Activated CD8-positive, alpha-beta memory T cell treated with anti-CD3 and anti-CD28 coated beads, Interleukin-2, amount 50 U/mL, for 1 hour (primary cell): Measurements from ENCODE around the gene HP1BP3.
"Not testable (repeated sequence)": the region's sequence is repeated elsewhere in the genome, so short reads cannot be mapped to it uniquely, and the experiment has no call there.

Source experiments
- DNase-seq: peaks from one replicate; pipeline ENCODE4 v3.0.0-alpha.2; 2020; ENCODE audit errors: extremely low read depth

HP1BP3 gene

DNA sequence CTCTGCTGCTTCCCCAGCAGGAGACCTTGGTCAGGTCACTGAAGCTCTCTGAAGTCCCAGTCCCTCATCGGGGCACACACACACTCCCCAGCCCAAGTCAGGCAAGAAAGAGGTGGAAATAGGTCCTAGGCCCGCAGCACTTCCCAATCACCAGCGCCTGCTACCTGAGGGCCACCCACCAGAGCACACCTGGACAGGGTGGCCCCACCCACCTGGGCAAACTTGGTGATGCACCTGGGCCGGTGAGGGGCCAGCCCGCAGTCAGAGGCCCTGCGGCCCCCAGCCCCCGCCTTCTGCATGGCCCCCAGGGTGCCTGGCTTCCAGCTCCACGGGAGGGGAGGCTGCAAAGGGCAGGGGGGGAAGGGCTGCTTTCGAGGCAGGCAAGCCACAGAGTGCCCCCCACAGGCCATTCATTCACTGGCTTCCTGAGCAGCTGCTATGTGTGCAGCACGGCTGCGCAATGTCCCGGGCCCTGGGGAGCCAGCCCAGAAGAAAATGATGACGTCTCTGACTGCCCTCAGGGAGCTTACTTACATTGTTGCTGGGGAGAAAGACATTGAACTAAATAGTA is 59.3 kb downstream of the HP1BP3 start:
- DNase-seq: no peak

DNA sequence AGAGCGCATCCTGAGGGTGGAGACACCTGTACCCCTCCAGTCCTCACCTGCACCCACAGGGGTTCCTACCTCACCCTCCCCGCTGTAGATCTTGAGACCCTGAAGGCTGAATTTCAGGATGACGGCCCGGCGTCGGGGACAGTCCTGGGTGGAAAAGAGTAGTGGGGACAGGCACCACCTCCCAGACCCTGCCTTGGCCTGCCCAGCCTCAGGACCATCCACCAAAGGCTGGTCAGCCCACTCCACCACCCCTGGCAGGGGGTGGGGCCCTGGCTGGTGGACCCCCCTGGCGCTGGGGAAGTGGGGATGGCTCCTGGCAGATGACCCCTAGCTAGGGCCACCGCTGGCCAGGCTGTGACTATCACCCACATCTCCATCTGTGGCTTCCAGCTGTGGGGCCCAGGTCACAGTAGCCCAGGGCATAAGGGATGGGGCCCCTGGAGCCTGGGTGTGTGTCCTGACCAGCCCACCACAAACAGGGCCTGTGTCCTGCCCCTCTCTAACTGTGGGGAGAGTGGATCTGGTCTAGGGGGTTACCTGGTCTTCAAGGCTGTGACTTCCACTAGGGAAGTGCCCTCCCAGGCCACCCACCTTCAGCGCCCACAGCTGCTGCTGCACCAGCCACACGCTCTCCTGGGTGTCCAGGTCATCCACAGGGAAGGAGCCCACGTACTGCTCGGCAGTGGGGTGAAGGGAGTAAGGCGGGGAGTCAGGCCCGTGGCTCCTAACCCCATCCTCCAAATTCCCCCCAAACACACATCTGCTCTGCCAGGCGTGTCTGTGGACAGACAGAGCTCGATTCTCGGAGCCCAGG is 60.0 kb downstream of the HP1BP3 start:
- no peak for DNase-seq

DNA sequence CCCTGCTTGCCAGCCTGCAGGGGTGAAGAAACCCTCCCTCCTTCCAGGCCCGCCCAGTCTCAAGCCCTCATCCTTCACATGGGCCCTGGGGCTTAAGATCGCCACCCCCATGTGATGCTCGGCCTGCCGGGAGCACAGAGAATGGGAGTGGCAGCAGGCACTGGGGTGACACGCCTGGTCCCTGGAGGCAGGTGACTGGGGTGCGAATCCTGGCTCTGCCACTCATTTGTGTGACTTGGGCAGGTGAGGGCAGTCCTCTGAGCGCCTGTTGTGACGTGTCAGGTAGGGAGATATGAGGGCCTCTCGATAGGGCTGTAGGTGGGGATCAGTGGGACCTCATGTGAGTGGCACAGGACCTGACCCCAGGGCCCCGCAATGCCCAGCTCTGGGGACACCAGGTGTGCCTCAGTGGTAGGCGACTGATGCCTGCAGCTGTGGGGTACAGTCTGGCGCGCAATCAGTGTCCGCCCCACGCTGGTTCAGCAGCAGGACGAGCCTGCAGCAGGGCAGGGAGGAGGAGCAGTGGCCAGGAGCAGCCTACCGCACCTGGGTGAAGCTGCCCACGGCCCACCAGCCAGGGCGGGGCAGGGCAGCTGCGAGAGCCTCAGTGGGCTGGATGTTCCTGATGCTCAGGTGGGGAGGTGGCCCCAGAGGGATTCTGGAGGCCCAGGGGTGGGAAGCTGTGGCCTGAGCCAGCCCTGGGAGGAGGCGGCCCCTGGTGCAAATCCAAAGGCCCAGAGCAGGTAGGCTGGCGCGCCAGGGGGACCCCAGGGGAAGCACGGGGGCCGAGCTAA is 60.8 kb downstream of the HP1BP3 start:
- no peak for DNase-seq

DNA sequence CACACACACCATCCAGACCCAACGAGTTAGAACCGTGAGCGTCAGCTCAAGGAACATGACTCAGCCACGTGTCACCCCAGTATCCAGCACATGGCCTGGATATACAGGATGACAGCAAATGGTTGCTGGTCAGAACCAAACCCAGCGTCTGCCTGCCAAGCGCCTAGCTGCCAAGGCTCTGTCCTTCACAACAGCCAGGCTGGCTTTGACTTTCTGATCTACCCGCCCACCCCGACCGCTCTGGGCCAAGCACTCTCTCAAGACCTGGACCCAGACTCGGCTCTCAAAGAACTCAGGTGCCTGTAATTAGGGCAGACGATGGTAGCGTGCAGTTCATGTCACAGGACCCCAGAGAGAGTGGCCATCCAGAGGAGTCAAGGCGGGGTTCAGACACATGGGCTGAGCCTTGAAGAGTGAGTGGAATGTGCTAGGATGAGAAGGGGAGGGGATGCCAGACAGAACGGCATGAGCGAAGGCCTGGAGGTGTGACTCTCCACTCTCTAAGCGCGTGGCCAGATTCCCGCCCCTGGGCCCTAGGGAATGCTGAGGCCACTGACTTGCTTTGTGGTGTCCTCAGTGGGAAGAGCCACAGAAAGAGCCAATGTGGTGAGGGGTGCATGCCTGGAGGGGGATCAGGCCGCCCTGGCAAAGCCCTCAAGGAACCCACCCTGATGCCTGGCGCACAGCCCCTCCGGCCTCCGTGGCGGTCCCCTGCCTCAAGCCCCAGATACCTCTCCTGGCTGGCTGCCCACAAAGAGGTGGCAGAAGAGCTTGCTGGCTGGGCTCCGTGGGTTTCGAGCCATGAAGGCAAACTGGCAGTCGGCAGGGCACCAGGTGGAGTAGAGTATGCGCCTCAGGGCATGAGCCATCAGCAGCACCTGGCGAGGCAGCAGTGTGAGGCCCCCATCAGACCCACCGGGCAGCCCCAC is 61.7 kb downstream of the HP1BP3 start:
- DNase-seq: no peak

DNA sequence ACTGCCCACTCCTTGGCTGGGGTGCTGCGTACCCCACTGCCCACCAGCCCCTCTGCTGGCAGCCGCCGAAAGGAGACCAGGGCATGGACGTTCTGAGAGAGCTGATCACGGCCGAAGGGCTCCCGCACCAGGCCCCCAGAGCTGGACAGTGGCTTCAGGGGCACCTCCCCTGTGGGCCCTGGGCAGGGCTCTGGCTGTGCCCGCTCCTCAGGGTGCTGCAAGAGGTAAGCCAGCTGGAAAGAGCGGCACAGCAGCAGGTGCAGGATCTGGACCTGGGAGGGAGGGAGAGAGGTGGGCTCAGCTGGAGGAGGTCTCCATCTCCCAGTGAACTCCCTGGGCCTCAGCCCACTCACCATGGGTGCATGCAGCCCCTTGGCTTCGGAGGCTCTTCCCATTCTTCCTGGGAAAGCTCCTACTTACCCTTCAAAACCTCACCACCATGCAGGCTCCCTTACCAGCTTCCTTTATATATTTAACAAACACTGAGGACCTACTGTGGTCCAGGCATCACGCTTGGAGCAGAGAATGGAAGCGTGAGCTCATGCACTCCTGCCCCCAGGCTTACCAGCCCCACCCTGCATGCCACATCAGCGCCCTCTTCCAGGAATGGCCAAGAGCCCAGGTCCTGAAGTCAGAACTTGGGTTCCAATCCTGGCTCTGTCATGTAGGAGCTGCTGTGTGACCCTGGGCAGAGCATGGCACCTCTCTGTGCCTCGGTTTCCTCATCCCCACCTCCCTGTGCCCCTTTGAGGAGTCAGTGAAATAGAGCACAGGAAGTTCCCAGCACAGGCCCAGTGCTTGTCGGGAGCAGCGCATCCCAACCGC is 62.5 kb downstream of the HP1BP3 start:
- no peak for DNase-seq

DNA sequence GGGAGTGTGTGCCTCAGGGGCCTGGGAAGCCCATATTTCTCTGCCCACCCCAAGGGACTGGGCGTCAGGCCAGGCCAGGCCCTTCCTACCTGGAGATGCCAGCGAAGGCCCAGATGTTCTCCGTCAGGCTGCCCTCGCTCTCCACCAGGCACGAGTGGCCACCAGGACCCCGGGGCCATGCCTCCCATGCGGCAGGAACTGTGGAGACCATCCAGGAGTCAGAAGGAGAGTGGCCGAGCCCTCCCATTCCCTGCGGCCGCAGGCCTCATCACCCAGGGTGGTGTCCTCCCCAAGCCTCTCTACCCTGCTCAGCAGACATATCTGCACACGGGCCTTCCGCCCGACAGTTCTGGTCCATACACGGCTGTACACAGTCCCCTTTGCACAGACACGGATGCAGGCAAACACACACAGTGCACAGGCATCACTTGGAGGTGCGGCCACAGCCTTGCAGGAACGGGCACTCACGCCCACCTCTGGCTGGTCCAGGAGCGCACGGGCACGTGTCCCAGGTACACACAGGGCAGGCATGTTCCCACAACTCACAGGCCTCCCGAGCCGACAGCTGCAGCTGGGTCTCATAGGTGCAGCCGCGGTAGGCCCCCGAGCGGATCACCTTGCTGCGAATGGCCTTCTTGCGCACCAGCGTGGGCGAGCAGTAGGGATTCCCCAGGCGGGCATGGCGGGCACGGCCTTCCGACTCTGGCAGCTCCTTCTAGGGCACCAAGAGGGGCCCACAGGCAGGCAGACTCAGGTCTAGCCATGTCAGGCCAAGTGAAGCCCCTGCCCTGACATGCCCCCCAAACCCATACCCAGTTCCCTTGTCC is 63.4 kb downstream of the HP1BP3 start:
- DNase-seq: no peak

DNA sequence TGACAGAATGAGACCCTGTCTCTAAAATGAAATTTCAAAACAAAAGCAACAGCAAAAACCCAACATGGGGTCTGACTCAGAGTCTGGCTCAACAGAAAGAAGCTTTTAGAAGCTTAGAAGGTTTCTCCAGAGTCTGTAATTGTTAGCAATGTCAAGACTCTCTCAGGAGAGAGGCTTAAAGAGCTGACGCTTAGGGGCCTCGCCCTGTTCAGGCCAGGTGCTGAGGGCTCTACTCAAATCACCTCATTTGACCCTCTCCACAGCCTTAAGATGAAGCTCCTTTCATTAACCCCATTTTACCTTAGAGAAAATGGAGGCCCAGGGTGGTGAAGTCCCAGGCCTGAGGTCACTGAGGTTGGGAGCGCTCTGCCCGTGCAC is 64.0 kb downstream of the HP1BP3 start:
- no peak for DNase-seq

DNA sequence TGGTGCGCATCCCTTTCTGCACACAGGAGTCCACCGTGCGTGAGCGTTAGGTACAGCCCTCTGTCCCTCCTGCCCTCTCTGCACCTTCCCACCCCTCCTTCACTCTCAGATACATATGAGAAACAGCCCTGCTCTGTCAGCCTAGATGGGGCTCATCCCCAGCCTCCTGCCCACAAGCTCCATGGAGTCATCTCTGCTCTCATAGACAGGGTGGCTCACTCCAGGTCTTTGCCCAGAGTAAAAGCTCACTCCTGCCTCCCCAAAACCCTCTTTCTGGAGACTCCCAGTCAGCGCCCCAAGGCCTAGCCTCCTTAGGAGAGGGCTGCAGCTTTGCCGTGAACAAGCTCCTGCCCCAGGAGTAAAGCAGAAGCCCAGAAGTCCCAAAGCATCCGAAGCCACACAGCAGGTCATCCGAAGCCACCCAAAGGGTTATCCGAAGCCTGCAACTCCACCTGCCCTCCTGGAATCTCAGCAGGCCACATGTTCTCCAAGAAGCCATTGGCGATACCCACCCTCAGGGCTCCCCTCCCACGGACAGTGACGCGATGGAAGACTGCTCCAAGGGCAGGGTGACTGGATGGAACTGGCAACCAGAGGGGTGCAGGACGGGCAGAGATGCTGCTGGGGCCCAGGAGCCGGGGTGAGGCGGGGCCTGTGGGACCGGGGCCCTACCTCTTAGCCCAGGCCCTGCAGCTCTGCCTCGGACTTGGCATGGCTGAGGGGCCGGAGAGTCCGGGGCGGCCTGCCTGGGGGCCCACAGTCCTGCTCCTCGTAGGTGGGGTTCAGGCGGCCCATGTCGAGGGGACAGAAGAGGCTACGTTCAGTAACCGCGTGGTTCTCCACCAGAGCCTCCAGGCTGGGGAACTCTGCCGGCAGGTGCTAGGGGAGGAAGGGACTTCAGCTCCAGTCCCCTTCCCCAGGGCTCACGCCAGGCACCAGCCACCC is 65.7 kb downstream of the HP1BP3 start:
- no peak for DNase-seq

DNA sequence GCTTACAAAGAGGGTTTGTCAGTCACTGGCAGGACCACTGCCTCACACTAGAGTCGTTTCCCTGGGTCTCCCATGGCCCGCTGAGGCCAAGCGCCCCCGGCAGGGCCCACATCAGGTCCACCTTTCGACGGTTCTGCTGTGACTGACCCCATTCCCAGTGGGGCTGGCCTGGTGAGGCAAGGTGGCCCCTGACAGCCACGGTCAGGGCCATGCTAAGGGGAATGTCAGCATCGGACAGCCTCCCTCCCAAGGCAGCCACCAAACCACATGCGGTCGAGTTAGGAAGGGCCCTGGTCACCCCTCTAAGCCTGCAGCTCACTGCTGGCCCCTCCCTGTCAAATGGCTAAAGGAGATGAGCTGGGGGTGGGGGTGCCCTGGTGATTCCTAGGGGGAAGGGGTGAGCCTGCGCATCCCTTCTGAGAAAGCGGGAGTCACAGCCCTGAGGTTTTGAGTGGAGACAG is 66.4 kb downstream of the HP1BP3 start:
- no peak for DNase-seq

DNA sequence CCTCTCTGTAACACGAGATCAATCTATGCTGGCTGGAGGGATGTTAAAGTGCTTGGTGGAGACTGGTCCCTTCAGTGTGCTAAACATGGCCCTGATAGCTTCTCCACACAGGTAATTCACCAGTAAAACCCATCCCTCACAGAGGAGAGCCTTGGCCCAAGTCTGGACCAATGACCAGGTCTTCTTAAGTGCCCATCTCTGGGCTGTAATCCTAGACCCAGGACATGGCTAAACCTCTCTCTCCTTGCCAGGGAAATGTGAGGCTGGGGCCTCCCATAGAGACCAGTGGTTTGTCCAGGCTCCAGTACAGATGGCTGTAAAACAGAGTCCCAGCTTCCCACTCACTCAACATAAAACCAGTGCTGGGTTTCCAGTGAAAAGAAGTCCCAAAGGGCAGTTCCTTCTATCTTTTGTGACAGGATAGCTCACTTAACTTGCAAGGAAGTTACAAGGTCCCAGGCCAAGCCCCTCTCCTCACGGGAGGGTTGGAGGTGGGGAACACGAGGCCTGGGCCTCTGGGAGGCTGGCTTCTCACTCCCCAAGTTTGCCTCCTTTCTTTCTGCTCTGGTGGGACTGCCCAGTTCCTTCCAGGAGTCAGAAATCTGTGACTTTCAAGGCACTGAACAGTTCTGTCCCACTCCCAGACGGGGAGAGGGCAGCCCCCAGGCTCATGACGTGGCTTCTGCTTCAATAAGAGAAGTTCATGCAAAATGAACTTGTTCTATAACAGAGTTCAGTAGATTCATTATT is 67.1 kb downstream of the HP1BP3 start:
- DNase-seq: no peak

DNA sequence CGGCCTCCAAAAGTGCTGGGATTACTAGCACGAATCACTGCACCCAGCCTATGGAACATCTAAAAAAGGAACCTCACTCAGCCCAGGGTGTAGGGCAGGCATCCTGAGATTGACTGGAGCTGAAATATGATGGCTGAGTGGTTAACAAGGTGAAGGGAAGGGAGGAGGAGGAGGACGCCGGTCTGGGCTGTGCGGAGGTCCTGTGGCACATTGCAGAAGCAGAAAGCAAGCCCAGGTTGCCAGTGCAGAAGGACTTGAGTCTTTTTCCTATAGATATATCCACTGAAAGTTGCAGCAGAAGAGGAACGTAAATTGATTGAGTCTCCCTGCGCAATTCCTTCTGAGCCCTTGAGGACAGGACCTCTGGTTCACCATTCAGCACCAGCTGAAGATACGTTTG is 67.8 kb downstream of the HP1BP3 start:
- DNase-seq: no peak

DNA sequence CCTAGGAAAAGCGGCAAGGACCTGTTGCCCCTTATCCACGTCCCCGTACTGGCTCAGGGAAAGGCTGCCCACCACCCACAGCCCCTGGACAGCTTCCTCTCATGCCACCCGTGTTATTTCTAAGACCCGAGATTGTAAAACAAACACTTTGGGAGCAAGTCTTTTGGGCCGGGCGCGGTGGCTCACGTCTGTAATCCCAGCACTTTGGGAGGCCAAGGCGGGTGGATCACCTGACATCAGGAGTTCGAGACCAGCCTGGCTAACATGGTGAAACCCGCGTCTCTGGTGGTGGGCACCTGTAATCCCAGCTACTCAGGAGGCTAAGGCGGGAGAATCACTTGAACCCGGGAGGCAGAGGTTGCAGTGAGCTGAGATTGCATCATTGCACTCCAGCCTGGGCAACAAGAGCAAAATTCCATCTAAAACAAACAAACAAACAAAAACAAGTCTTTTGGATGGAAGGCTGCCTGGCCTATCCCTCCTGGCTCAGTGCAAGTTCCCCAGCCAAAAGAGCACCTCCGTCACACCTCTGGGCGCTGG is 68.7 kb downstream of the HP1BP3 start:
- DNase-seq: not testable (repeated sequence)

DNA sequence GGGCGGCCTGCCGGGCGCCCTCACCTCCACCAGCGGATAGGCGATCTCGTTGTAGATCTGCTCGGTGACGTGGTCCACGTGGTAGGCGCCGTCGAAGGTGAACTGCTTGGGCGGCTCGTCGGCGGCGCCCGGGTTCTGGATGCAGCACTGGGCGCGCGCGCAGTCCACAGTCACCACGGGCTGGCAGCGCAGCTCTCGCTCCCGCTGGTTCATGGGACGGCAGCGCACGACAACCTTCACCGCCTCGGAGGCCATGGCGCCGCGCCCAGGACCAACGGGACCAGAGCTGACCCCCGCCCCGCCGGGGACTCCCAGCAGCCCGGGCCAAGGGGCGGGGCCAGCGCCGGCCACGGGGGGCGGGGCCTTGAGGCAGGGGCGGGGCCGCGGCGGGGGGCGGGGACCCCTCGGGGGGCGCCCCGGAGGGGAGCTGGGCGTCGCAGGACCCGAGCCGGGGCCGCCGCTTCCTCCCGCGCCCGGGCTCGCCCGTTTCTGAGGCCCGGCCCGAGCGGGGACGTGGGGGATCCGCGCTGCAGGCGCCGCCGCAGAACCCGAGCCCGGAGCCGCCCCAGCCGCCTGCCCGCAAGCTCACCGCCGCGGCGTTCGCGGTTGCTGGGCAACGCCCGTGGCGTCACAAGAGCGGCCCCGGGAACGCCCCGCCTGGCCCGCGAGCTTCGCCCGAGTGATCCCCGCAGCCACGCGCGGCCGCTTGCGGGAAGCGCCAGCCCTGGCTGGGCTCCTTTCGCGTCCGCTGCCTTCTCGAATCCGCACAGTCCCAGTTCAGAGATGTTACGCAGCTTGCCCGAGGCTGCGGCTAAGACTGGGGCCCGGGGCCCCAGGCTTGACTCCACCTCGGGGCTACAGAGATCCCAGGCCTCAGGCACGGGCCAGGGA is 69.4 kb downstream of the HP1BP3 start, which contains the start of gene KIF17:
Gene KIF17, minus strand, starts transcription at position 556 of the 891 bp plus-strand sequence. Its CDS starts 301 bp downstream, at position 255.
- no peak for DNase-seq

DNA sequence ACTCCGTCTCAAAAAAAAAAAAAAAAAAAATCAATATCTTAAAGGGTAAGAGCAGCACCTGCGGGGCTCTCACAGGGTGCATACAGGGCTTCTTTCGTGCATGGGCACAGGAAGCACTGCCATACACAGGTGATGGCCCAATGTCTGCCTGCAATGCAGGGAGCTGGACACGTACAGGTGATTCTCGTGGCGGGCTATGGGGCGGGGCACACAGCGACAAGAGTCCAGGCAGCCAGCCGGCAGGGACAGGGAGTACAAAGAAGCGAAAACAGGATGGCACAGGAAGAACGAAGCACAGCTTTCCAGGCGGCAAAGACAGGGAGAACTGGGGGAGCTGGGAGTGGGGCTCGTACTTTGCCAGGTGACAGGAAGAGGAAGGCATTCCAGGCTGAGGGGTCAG is 70.9 kb downstream of the HP1BP3 start:
- DNase-seq: no peak

DNA sequence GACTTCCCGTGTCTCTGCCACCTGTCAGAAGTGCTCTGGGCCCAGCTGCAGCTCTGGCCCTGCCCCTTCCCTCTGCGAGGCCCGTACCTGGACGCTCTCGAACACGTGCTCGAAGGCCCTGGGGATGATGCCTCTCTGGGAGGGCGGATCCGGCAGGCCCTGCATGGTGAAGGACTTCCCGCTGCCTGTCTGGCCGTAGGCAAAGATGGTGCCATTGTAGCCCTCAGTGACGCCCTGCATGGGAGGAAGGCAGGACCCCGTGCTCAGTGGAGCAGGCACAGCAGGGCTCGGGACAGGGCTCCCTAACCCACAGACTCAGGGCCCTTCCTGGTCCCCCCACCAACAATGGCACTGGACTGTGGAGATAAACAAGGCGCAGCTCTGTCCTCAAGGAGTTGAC is 71.7 kb downstream of the HP1BP3 start:
- no peak for DNase-seq

DNA sequence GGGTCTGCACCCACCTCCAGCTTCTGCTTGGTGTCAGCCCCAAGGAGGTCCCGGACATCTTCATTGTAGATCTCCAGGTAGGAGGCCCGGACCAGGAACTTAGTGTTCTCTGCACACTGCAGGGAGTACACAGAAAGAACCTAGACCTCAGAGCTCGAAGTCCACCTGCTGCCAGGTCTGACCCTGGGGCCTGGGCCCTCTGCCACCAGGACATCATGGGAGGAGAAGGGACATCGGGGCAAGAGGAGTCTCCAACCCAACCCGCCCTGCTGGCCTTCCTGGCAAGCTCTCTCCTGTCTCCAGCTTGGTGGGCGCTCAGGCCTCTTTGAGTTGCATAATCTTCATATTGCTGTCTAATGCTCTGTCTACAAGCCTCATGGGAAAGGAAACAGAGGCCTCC is 73.7 kb downstream of the HP1BP3 start:
- DNase-seq: no peak

DNA sequence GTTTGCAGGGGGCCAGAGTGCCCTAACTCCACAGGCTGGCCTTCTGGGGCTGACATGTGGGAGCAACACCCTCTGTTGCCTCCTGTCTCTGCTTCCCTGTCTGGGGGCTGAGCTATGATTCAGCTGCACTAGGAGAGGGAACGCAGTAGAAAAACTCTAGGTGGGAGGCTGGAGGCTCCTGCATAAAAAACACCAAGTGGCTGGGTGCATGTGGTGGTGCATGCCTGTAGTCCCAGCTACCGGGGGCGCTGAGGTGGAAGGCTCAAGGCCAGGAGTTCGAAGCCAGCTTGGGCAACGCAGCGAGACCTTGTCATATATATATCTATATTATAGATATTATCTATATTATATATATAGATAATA is 74.9 kb downstream of the HP1BP3 start:
- no peak for DNase-seq
